GM11168 (cell line): ENCODE results near the gene IGFBP2.

Experiments
- in situ Hi-C: fragments of 300-500 bp; cut with MboI; formaldehyde crosslinking; loops from one replicate; pipeline ENCODE4 v1.12.0; 2022; ENCODE audit warnings: low sequenced_read_pairs; ENCODE audit not compliant: unreplicated experiment

The IGFBP2 gene

GRCh38 chr2:216659276-216659675 lies 26.1 kb downstream of the IGFBP2 start:
- in situ Hi-C loops: no loop called here

DNA sequence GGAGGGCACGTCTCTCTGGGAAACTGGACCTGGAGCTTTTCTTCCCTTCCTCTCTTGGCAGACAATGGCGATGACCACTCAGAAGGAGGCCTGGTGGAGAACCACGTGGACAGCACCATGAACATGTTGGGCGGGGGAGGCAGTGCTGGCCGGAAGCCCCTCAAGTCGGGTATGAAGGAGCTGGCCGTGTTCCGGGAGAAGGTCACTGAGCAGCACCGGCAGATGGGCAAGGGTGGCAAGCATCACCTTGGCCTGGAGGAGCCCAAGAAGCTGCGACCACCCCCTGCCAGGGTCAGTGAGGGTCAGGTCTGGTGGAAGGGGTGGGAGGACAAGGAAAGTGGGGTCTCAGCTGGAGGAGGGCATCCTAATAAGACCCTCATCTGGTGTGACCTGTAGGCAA lies 27.3 kb downstream of the IGFBP2 start:
- in situ Hi-C loops: loop anchor here (5.0 kb wide), 1 partner anchor 153 kb away; no protein-coding TSS in a partner anchor

- in situ Hi-C loops: loop anchor here (5.0 kb wide), 1 partner anchor 154 kb away; no protein-coding TSS in a partner anchor
Observed at GRCh38 chr2:216661051-216661450, 27.8 kb downstream of the IGFBP2 start.

GRCh38 chr2:216661639-216662375 lies 28.6 kb downstream of the IGFBP2 start:
- in situ Hi-C loops: loop anchor here (5.0 kb wide), 1 partner anchor 155 kb away; no protein-coding TSS in a partner anchor

DNA sequence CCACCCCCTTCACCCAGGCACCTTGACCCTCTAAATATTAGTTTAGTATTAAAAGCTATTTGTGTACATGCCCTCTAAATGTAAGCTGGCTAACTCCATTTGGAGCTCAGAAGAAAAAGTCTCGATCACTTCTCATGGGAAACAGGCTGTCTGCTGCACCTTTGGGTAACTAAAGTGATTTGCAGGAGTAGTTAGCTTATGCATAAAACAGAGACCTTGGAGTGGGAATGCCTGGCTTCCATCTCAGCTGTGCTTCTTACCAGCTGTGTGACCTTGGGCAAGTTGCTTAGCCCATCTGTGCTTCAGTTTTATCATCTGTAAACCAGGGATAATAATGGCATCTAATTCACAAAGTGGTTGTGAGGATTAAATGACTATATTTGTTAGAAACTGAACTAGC lies 29.9 kb downstream of the IGFBP2 start:
- in situ Hi-C loops: loop anchor here (5.0 kb wide), 1 partner anchor 156 kb away; no protein-coding TSS in a partner anchor

- in situ Hi-C loops: loop anchor here (5.0 kb wide), 1 partner anchor 157 kb away; no protein-coding TSS in a partner anchor
Observed at GRCh38 chr2:216663846-216664245, 30.6 kb downstream of the IGFBP2 start.

- in situ Hi-C loops: loop anchor here (5.0 kb wide), 1 partner anchor 157 kb away; no protein-coding TSS in a partner anchor
Observed at GRCh38 chr2:216664593-216665034, 31.4 kb downstream of the IGFBP2 start.

GRCh38 chr2:216665242-216665641 lies 32.0 kb downstream of the IGFBP2 start:
- in situ Hi-C loops: no loop called here

GRCh38 chr2:216665717-216666116 lies 32.5 kb downstream of the IGFBP2 start:
- in situ Hi-C loops: no loop called here

DNA sequence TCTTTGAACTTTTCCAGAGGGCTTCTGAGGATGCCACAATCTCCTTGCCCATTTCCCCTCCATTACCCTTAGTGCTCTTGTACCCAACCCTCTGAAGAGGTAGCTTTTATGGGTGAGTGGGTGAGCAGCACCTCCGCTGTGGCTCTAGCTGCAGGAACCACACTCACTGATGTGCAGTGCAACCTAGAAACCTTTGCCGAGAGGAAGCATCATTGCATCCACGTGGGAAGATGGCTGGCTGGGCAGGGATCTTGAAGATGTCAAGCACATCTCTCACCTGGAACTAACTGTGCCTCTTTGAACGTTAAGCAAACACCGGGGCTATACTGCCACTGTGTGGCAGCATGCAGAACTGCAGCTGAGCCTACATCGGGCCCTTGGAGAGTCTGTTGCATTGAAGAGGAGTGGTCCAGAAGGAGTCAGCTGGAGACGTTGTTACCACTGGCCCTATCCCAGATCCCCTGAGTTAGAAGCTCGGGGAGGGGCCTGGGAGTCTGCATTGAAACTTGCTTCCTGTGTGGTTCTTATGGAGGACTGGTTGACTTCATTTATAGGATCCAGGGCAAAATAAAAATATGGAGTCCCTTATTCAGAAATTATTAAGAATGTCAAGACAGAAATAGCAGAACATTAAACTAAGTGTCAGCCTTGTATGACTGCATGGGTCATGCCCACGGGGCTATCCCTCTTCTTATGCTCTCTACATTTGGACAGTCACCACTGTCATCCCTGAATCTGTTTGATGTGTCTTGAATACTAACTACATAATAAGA lies 33.4 kb downstream of the IGFBP2 start:
- in situ Hi-C loops: no loop called here

GRCh38 chr2:216670266-216671080 lies 37.3 kb downstream of the IGFBP2 start:
- in situ Hi-C loops: no loop called here

DNA sequence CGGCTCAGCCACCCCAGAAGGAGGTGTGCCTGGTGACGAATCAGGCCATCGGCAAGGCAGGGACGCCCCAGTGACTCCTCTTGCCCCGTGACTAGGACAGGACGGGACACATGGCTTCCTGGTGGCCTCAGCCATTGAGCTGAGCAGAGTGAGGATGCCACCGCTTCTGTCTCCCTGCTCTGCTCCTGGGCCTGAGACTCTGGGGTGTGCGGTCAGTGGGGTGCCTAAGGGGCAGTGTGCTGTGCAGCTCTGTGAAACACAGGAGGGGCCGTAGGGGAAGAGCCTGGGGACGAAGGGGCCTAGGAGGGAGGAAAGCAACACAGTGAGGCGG lies 37.8 kb downstream of the IGFBP2 start:
- in situ Hi-C loops: no loop called here

GRCh38 chr2:216671791-216672343 lies 38.6 kb downstream of the IGFBP2 start:
- in situ Hi-C loops: no loop called here

GRCh38 chr2:216672466-216672865 lies 39.2 kb downstream of the IGFBP2 start:
- in situ Hi-C loops: no loop called here

GRCh38 chr2:216673021-216673420 lies 39.8 kb downstream of the IGFBP2 start:
- in situ Hi-C loops: no loop called here

DNA sequence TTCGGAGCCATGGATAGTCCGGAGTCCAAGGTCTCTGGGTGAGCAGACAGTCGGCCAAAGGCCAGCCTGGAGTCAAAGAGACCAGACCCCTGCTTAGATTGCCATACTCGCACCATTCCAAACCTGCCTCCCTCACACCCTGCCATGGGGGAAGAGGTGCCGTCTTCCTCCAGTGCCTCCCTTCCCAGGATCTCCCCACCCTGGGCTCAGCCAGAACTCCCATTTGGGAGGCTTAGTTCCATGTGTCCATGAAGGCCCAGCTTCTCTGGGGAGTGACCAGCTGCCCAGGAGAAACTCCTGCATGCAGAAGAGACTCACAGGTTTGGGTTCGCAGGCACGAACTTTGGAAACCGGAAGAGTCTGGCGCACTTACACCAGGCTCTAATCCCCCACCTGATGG lies 40.4 kb downstream of the IGFBP2 start:
- in situ Hi-C loops: no loop called here

DNA sequence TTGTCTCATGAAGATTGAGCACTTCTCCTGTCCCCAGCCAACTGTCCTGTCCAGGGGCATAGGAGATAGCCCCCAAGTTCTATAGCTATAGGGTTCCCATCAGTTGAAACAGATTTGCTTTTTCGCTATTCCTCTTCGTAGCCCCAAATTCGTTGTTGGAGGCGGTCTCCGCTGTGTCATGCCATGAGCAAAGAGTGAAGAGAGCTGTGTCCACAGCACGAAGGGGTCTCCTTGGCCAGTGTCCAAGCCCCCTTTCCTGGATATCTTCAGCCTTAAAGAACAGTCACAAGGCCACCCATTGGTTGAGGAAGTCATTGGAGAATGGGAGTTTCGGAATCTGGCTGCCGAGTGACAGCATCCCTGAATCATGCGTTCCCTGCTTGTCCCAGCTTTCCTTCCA lies 41.2 kb downstream of the IGFBP2 start:
- in situ Hi-C loops: no loop called here

GRCh38 chr2:216676630-216677029 lies 43.4 kb downstream of the IGFBP2 start:
- in situ Hi-C loops: loop anchor here (25.0 kb wide), 1 partner anchor 1036 kb away; no protein-coding TSS in a partner anchor

GRCh38 chr2:216677439-216678097 lies 44.3 kb downstream of the IGFBP2 start:
- in situ Hi-C loops: loop anchor here (25.0 kb wide), 1 partner anchor 1035 kb away; no protein-coding TSS in a partner anchor
